ENCODE data around the gene TNFSF13.

Gene TNFSF13

DNA sequence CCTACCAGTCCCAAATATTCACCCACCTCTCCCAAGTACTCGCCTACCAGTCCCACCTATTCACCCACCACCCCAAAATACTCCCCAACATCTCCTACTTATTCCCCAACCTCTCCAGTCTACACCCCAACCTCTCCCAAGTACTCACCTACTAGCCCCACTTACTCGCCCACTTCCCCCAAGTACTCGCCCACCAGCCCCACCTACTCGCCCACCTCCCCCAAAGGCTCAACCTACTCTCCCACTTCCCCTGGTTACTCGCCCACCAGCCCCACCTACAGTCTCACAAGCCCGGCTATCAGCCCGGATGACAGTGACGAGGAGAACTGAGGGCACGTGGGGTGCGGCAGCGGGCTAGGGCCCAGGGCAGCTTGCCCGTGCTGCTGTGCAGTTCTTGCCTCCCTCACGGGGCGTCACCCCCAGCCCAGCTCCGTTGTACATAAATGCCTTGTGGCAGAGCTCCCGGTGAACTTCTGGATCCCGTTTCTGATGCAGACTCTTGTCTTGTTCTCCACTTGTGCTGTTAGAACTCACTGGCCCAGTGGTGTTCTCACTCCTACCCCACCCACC is 44.6 kb upstream of the TNFSF13 start:
- no peak for TF ChIP-seq CTCF (IDR thresholded peaks at IDR 0.05; ENCODE audit: borderline replicate concordance, insufficient read depth, low read depth, low read length)
- no peak overlapping the region for H3K4me3 ChIP-seq (ENCODE audit: low read depth, low read length)

DNA sequence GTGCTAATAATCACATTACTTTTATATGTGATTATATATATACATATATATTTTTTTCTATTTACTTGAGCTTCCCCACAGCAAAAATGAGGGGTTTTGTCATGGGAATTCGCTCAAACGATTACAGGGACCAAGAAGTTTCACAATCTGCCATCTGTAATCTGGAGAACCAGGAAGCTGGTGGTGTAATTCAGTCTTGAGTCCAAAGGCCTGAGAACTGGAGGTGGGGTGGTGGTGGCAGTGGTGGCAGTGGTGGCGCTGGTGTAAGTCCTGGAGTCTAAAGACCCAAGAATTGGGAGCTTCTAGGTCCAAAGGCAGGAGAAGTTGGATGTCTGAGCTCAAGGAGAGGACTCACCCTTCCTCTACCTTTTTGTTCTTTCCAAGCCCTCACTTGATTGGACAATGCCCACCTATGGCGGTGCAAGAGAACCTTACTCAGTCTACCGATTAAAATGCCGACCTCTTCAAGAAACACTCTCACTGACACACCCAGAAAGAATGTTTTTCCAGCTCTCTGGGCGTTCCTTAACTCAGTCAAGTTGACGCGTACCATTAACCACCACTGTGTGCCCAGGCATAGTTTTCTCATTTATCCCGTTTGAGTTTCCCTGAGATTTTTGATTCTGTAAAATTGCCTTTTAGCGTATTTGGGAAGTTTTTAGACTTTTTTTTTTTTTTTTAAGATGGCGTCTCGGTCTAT is 42.5 kb upstream of the TNFSF13 start:
- no peak overlapping the region for H3K4me3 ChIP-seq (ENCODE audit: low read depth, low read length)
- no peak for TF ChIP-seq CTCF (IDR thresholded peaks at IDR 0.05; ENCODE audit: borderline replicate concordance, insufficient read depth, low read depth, low read length)

DNA sequence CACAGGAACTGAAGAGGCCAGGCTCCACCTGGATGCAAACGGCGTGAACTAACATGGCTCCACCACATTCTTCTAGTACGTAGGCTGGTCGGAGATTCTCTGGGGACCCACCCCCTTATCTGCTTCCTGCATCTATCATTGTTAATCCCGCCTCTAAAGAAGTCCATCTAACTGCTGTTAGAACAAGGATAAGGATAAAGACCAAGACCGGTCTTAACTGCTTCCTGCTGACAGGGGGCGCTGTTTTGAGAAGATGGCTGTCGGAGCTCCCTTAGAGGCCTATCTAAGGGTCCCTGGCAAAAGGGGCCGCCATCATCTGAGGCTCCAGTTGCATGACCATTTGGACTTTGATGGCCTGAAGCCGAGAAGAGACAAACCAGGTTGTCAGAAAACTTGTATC is 35.5 kb upstream of the TNFSF13 start:
- H3K4me3 ChIP-seq (ENCODE audit: low read depth, low read length) = no peak overlapping the region
- TF ChIP-seq CTCF (IDR thresholded peaks at IDR 0.05; ENCODE audit: borderline replicate concordance, insufficient read depth, low read depth, low read length) = peak; percentile 52; the same call in 1 of the 2 replicates

GRCh38 chr17:7528842-7529241 is 29.7 kb upstream of the TNFSF13 start:
- no peak for TF ChIP-seq CTCF (IDR thresholded peaks at IDR 0.05; ENCODE audit: borderline replicate concordance, insufficient read depth, low read depth, low read length)
- no peak overlapping the region for H3K4me3 ChIP-seq (ENCODE audit: low read depth, low read length)

GRCh38 chr17:7530023-7530900 is 28.3 kb upstream of the TNFSF13 start:
- TF ChIP-seq CTCF (IDR thresholded peaks at IDR 0.05; ENCODE audit: borderline replicate concordance, insufficient read depth, low read depth, low read length) = no peak
- H3K4me3 ChIP-seq (ENCODE audit: low read depth, low read length) = no peak overlapping the region

GRCh38 chr17:7538050-7538449 is 20.5 kb upstream of the TNFSF13 start:
- no peak overlapping the region for H3K4me3 ChIP-seq (ENCODE audit: low read depth, low read length)
- no peak for TF ChIP-seq CTCF (IDR thresholded peaks at IDR 0.05; ENCODE audit: borderline replicate concordance, insufficient read depth, low read depth, low read length)

All from GM12875 (cell line).